HUES64 (cell line): ENCODE measurements around the gene DPP7.
A peak's percentile ranks its signal among the peaks of the same experiment; 100 is the strongest.
"Not testable (repeated sequence)": the region's sequence is repeated elsewhere in the genome, so short reads cannot be mapped to it uniquely, and the experiment has no call there.

Experiments used
- H3K27ac ChIP-seq: 2 replicates; pipeline ENCODE4 v1.7.0; 2013; ENCODE audit warnings: low read depth, low read length, inconsistent platforms
- H3K27me3 ChIP-seq: 2 replicates; pipeline ENCODE4 v1.6.1; 2013; ENCODE audit warnings: mild to moderate bottlenecking, low read length; ENCODE audit not compliant: insufficient read depth
- H3K36me3 ChIP-seq: 2 replicates; pipeline ENCODE4 v1.6.1; 2013; ENCODE audit warnings: mild to moderate bottlenecking, low read length; ENCODE audit not compliant: insufficient read depth
- H3K4me1 ChIP-seq: 2 replicates; pipeline ENCODE4 v1.6.1; 2013; ENCODE audit warnings: mild to moderate bottlenecking, low read length, moderate library complexity; ENCODE audit not compliant: insufficient read depth
- H3K4me3 ChIP-seq: 2 replicates; pipeline ENCODE4 v1.5.1; 2013; ENCODE audit warnings: mild to moderate bottlenecking, low read length, moderate library complexity
- H3K9ac ChIP-seq: 2 replicates; pipeline ENCODE4 v1.6.1; 2013; ENCODE audit warnings: mild to moderate bottlenecking, low read depth, low read length
- H3K9me3 ChIP-seq: 2 replicates; pipeline ENCODE4 v1.6.1; 2013; ENCODE audit warnings: low read depth, low read length; ENCODE audit not compliant: insufficient read depth
- WGBS: fragments of 150-250, 120-280 bp; methylation state at CpG from one replicate; pipeline ENCODE4 v1.1.7; 2013; ENCODE audit warnings: missing lambda C conversion rate; 5-methylcytosine and 5-hydroxymethylcytosine counted together

Gene DPP7

GRCh38 chr9:137123952-137124462 is 9.5 kb upstream of the DPP7 start:
- H3K27me3 ChIP-seq, H3K27ac ChIP-seq, H3K36me3 ChIP-seq, H3K4me1 ChIP-seq, H3K9ac ChIP-seq, H3K4me3 ChIP-seq, H3K9me3 ChIP-seq: not testable (repeated sequence)
- 95% methylated on average over 4 of the region's 5 CpGs for WGBS

GRCh38 chr9:137123468-137123837 is 8.9 kb upstream of the DPP7 start:
- 89% methylated on average over 5 of the region's 5 CpGs for WGBS
- no peaks in the 10 kb centered on the region for H3K4me1 ChIP-seq
- no peaks in the 10 kb centered on the region for H3K9me3 ChIP-seq
- no peak overlapping the region for H3K27ac ChIP-seq
- no peak overlapping the region for H3K4me3 ChIP-seq
- no peaks in the 10 kb centered on the region for H3K27me3 ChIP-seq
- no peaks in the 10 kb centered on the region for H3K36me3 ChIP-seq
- H3K9ac ChIP-seq, result no peak overlapping the region

GRCh38 chr9:137122796-137123467 is 8.4 kb upstream of the DPP7 start:
- not testable (repeated sequence) for H3K27ac ChIP-seq, H3K4me3 ChIP-seq, H3K9ac ChIP-seq, H3K4me1 ChIP-seq, H3K27me3 ChIP-seq, H3K36me3 ChIP-seq, H3K9me3 ChIP-seq
- WGBS, result 90% methylated on average over 16 of the region's 16 CpGs

GRCh38 chr9:137121927-137122795 is 7.6 kb upstream of the DPP7 start:
- WGBS, result 84% methylated on average over 14 of the region's 25 CpGs
- not testable (repeated sequence) for H3K27ac ChIP-seq, H3K4me3 ChIP-seq, H3K4me1 ChIP-seq, H3K27me3 ChIP-seq, H3K9me3 ChIP-seq, H3K9ac ChIP-seq, H3K36me3 ChIP-seq

- H3K27ac ChIP-seq, H3K36me3 ChIP-seq, H3K9ac ChIP-seq, H3K4me3 ChIP-seq, H3K9me3 ChIP-seq, H3K4me1 ChIP-seq: not testable (repeated sequence)
- H3K27me3 ChIP-seq, result peaks cover 33% of the 10 kb centered on the region
- WGBS, result 88% methylated on average over 11 of the region's 12 CpGs
Observed at GRCh38 chr9:137118092-137118603, 3.6 kb upstream of the DPP7 start.

GRCh38 chr9:137117269-137117731 is 2.8 kb upstream of the DPP7 start:
- Histone ChIP-seq H3K9ac (no peak overlapping the region), H3K4me1 (no peaks in the 10 kb centered on the region), H3K4me3 (no peak overlapping the region), H3K27ac (no peak overlapping the region), H3K9me3 (no peaks in the 10 kb centered on the region), H3K36me3 (no peaks in the 10 kb centered on the region), H3K27me3 (peaks cover 38% of the 10 kb centered on the region)
- WGBS, result 84% methylated on average over 13 of the region's 15 CpGs

GRCh38 chr9:137116728-137117127 is 2.2 kb upstream of the DPP7 start:
- Histone ChIP-seq H3K4me1 (no peaks in the 10 kb centered on the region), H3K9me3 (no peaks in the 10 kb centered on the region), H3K27me3 (peaks cover 38% of the 10 kb centered on the region), H3K4me3 (no peak overlapping the region), H3K27ac (no peak overlapping the region), H3K9ac (no peak overlapping the region), H3K36me3 (no peaks in the 10 kb centered on the region)
- WGBS, result 81% methylated on average over 17 of the region's 17 CpGs

GRCh38 chr9:137116027-137116507 is 1.5 kb upstream of the DPP7 start:
- WGBS, result 70% methylated on average over 6 of the region's 6 CpGs

GRCh38 chr9:137115394-137116026 is 977 bp upstream of the DPP7 start:
- H3K9ac ChIP-seq, result no peak overlapping the region
- no peaks in the 10 kb centered on the region for H3K4me1 ChIP-seq
- 87% methylated on average over 21 of the region's 21 CpGs for WGBS
- no peak overlapping the region for H3K27ac ChIP-seq
- H3K36me3 ChIP-seq, result no peaks in the 10 kb centered on the region
- H3K27me3 ChIP-seq, result peaks cover 38% of the 10 kb centered on the region
- H3K9me3 ChIP-seq, result no peaks in the 10 kb centered on the region
- no peak overlapping the region; the same call in 1 of the 2 replicates for H3K4me3 ChIP-seq

More at GRCh38 chr9:137116027-137116507, 1.5 kb upstream of the DPP7 start:
- Histone ChIP-seq H3K9me3 (no peaks in the 10 kb centered on the region), H3K27ac (no peak overlapping the region), H3K9ac (no peak overlapping the region), H3K36me3 (no peaks in the 10 kb centered on the region), H3K4me1 (no peaks in the 10 kb centered on the region), H3K4me3 (no peak overlapping the region), H3K27me3 (peaks cover 38% of the 10 kb centered on the region)

- H3K36me3 ChIP-seq, result no peaks in the 10 kb centered on the region
- no peaks in the 10 kb centered on the region for H3K4me1 ChIP-seq
- H3K9me3 ChIP-seq, result no peaks in the 10 kb centered on the region
- H3K27ac ChIP-seq, result no peak overlapping the region
- WGBS, result 7% methylated on average over 45 of the region's 45 CpGs
- peaks cover 38% of the 10 kb centered on the region for H3K27me3 ChIP-seq
- H3K9ac ChIP-seq, result no peak overlapping the region
- H3K4me3 ChIP-seq, result peak overlapping the region; percentile 39
Observed at GRCh38 chr9:137114220-137114612, 317 bp downstream of the DPP7 start.
